ENCODE data around the gene DUSP21. TPM values are rescaled to one million over a fixed set of nuclear protein-coding genes. Genes with fewer than 3 reads are reported as not detected.

Gene DUSP21
- total RNA-seq (2022; extraction: Qiagen RNA extraction): not detected in 5 replicates

GRCh38 chrX:44843753-44844152 is at the start of gene DUSP21:
TSS of gene DUSP21 (plus strand) at chrX:44844021. CDS start at chrX:44844133, 112 bp downstream.

GRCh38 chrX:44872821-44873414 is 29.1 kb downstream of the DUSP21 start, which contains the start of gene KDM6A:
TSS of gene KDM6A (plus strand) at chrX:44873188. CDS start at chrX:44873552, 364 bp downstream.

Other genes starting within 250 kb of the DUSP21 start
- 10.0 to 14.1 TPM (median 10.9 TPM) in 5 replicates for gene KDM6A, start 29.2 kb downstream of the DUSP21 start, total RNA-seq (2022; extraction: Qiagen RNA extraction)